ENCODE measurements around the gene TIMP1.

GRCh38 chrX:47585273-47585672, 3.0 kb downstream of the TIMP1 start:
- no peak for TF ChIP-seq CTCF (IDR thresholded peaks at IDR 0.05; ENCODE audit: poor library complexity)
- TF ChIP-seq EZH2 (IDR thresholded peaks at IDR 0.05; ENCODE audit: borderline replicate concordance): no peak

All from hepatocyte (in vitro differentiated cells).